PFSK-1 (cell line): ENCODE data around the gene PIK3R1.

Source experiments
- POLR2AphosphoS5 ChIP-seq: IDR thresholded peaks from 2 replicates; pipeline ENCODE4 v1.6.1; 2012; ENCODE audit warnings: low read depth, mild to moderate bottlenecking, control low read depth, low read length, moderate library complexity
- TAF1 ChIP-seq: IDR thresholded peaks from 2 replicates; pipeline ENCODE4 v1.6.1; 2012; ENCODE audit warnings: low read length, control low read depth, borderline replicate concordance; ENCODE audit not compliant: insufficient read depth

- TF ChIP-seq POLR2AphosphoS5 (no peak), TAF1 (no peak)
These were observed 114.1 kb downstream of the PIK3R1 start for GRCh38 chr5:68329554-68330255.
